CD4-positive, CD25-positive, alpha-beta regulatory T cell (primary cell): ENCODE measurements around the gene EPS8L2. TPM values are rescaled to one million over a fixed set of nuclear protein-coding genes. Genes with fewer than 3 reads are reported as not detected.

Source experiments
- ATAC-seq, 2 donors: fragments of 150-1000 bp; cut with Tn5 transposase; one replicate each; pipeline ENCODE4 v1.10.0; 2021; ENCODE audit warnings: low read depth in 2 of 2, moderate number of reproducible peaks in 2 of 2, moderate library complexity in 1 of 2
- DNase-seq, 3 donors: peaks; one replicate each; pipeline versions ENCODE4 v3.0.0 to v3.0.0-alpha.2; 2012 to 2022; ENCODE audit warnings: mixed read lengths in 1 of 3
- H3K27ac ChIP-seq: one replicate; pipeline ENCODE4 v1.7.0; 2013; ENCODE audit warnings: mild to moderate bottlenecking, low read length; ENCODE audit not compliant: insufficient read depth, poor library complexity, severe bottlenecking
- H3K27me3 ChIP-seq: one replicate; pipeline ENCODE4 v1.7.0; 2013; ENCODE audit warnings: low read length; ENCODE audit not compliant: control insufficient read depth, insufficient read depth
- H3K36me3 ChIP-seq: one replicate; pipeline ENCODE4 v1.7.0; 2013; ENCODE audit warnings: mild to moderate bottlenecking, low read length, moderate library complexity; ENCODE audit not compliant: control insufficient read depth, insufficient read depth
- H3K4me1 ChIP-seq: 2 replicates; pipeline ENCODE4 v1.7.0; 2013; ENCODE audit warnings: mild to moderate bottlenecking, low read length; ENCODE audit not compliant: insufficient read depth, control insufficient read depth, poor library complexity, severe bottlenecking
- H3K4me3 ChIP-seq: one replicate; pipeline ENCODE4 v1.7.0; 2013; ENCODE audit warnings: low read depth, mild to moderate bottlenecking, low read length, moderate library complexity
- H3K9me3 ChIP-seq, 2 experiments: 1 replicate in 1 of 2; 2 replicates in 1 of 2; pipeline ENCODE4 v1.7.0; 2013; ENCODE audit warnings: low read length in 2 of 2, mild to moderate bottlenecking in 1 of 2, moderate library complexity in 1 of 2; ENCODE audit not compliant: control insufficient read depth in 2 of 2
- H3K27ac Mint-ChIP-seq, 3 donors: one replicate each; pipeline ENCODE4 v1.8.0; 2020 to 2022; ENCODE audit warnings: mild to moderate bottlenecking in 3 of 3, mixed read lengths in 3 of 3, moderate library complexity in 2 of 3
- H3K27me3 Mint-ChIP-seq: one replicate; pipeline ENCODE4 v1.8.0; 2022; ENCODE audit warnings: mild to moderate bottlenecking, mixed read lengths
- H3K36me3 Mint-ChIP-seq: one replicate; pipeline ENCODE4 v1.8.0; 2020; ENCODE audit warnings: mixed read lengths
- H3K4me1 Mint-ChIP-seq, 4 donors: one replicate each; pipeline ENCODE4 v1.8.0; 2020 to 2022; ENCODE audit warnings: mixed read lengths in 4 of 4, mild to moderate bottlenecking in 1 of 4
- H3K4me3 Mint-ChIP-seq, 4 donors: one replicate each; pipeline ENCODE4 v1.8.0; 2020 to 2022; ENCODE audit warnings: mild to moderate bottlenecking in 4 of 4, mixed read lengths in 4 of 4, moderate library complexity in 3 of 4
- H3K9me3 Mint-ChIP-seq, 7 donors: one replicate each; pipeline ENCODE4 v1.8.0; 2020 to 2022; ENCODE audit warnings: mixed read lengths in 7 of 7, mild to moderate bottlenecking in 3 of 7, moderate library complexity in 2 of 7
- polyA plus RNA-seq, 4 donors: library from polyadenylated mRNA; unstranded; fragments of 300-500 nt; fragmentation: Illumina TruSeq; gene quantifications; one replicate each; pipeline ENCODE4 v1.2.3, GENCODE V29; 2021
- total RNA-seq: library from RNA; stranded (reverse); gene quantifications from one replicate; pipeline ENCODE4 v1.2.3, GENCODE V29; 2022

The EPS8L2 gene
- total and polyA plus RNA-seq, 5 donors from 2014 or later: 11.2 to 19.4 (median 17.6) TPM

DNA sequence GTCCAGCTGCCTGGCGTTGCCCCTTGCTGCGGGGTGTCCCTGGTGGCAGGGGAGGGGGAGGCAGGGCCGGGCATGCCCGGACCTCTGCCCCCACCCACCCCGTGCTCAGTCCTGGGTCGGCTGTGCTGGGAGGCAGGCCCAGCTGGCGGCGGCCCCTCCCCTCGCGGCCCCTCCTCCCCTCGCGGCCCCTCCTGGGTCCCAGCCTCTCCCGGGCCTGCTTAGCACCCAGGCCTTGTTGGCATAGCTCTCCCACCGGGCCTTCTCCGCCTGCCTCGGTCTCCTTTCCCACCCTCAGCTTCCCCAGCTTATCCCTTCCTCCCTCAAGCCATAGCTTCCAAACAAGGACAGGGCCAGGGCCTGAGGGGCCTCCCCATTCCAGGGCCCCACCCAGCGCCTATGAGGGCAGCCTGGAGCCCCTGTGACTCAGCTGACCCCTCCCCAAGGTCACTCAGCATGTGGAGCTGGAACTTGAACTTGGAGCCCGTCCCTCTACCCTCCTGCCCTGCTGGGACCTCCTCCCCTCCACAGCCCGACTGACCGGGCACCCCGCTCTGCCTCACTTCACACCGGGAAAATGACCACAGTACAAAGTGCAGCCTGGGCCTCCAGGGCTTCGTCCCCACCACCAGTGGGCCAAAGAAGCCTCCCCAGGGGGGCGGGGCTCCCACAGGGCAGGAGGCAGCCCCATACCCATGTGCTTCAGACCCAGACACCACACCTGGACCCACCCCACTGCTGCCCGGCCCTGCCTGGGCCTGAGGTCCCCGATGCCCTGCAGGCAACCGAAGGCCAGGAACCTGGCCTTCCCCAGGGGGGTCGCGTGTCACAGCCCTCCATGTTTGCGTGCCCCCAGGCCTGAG lies 1.2 kb downstream of the EPS8L2 start:
- Histone ChIP-seq H3K36me3 (no peaks in the 10 kb centered on the region), H3K27ac (no peak overlapping the region), H3K27me3 (no peaks in the 10 kb centered on the region), H3K4me1 (peaks cover 14% of the 10 kb centered on the region), H3K9me3 (no peaks in the 10 kb centered on the region), H3K4me3 (no peak overlapping the region)
- DNase-seq: no peak
- peaks cover 20% of the 10 kb centered on the region for H3K27me3 Mint-ChIP-seq
- ATAC-seq: no peak
- H3K36me3 Mint-ChIP-seq: no peaks in the 10 kb centered on the region
- H3K4me1 Mint-ChIP-seq: peaks cover 0 to 6% (median 0%) of the 10 kb centered on the region in 4 donors
- H3K4me3 Mint-ChIP-seq: peak overlapping the region in 1 of 4 donors; percentile 15
- H3K27ac Mint-ChIP-seq: no peak overlapping the region
- no peaks in the 10 kb centered on the region for H3K9me3 Mint-ChIP-seq

- H3K4me3 Mint-ChIP-seq: peak overlapping the region in 1 of 4 donors; percentile 15
- Histone ChIP-seq H3K36me3 (no peaks in the 10 kb centered on the region), H3K9me3 (no peaks in the 10 kb centered on the region), H3K4me1 (peaks cover 14% of the 10 kb centered on the region), H3K27ac (no peak overlapping the region), H3K27me3 (no peaks in the 10 kb centered on the region), H3K4me3 (no peak overlapping the region)
- ATAC-seq (no peak), DNase-seq (no peak)
- no peak overlapping the region for H3K27ac Mint-ChIP-seq
- no peaks in the 10 kb centered on the region for H3K36me3 Mint-ChIP-seq
- peaks cover 0 to 6% (median 0%) of the 10 kb centered on the region in 4 donors for H3K4me1 Mint-ChIP-seq
- no peaks in the 10 kb centered on the region for H3K9me3 Mint-ChIP-seq
- peaks cover 20% of the 10 kb centered on the region for H3K27me3 Mint-ChIP-seq
Observed at GRCh38 chr11:707817-708420, 1.9 kb downstream of the EPS8L2 start.

- Mint-ChIP-seq H3K36me3 (no peaks in the 10 kb centered on the region), H3K27ac (no peak overlapping the region), H3K4me3 (no peak overlapping the region), H3K9me3 (no peaks in the 10 kb centered on the region), H3K27me3 (peaks cover 20% of the 10 kb centered on the region), H3K4me1 (peaks cover 0 to 6% (median 0%) of the 10 kb centered on the region in 4 donors)
- Histone ChIP-seq H3K36me3 (no peaks in the 10 kb centered on the region), H3K27ac (no peak overlapping the region), H3K9me3 (no peaks in the 10 kb centered on the region), H3K4me3 (no peak overlapping the region), H3K27me3 (no peaks in the 10 kb centered on the region), H3K4me1 (peaks cover 14% of the 10 kb centered on the region)
- ATAC-seq: no peak
- no peak for DNase-seq
Observed at GRCh38 chr11:708511-708910, 2.5 kb downstream of the EPS8L2 start.

DNA sequence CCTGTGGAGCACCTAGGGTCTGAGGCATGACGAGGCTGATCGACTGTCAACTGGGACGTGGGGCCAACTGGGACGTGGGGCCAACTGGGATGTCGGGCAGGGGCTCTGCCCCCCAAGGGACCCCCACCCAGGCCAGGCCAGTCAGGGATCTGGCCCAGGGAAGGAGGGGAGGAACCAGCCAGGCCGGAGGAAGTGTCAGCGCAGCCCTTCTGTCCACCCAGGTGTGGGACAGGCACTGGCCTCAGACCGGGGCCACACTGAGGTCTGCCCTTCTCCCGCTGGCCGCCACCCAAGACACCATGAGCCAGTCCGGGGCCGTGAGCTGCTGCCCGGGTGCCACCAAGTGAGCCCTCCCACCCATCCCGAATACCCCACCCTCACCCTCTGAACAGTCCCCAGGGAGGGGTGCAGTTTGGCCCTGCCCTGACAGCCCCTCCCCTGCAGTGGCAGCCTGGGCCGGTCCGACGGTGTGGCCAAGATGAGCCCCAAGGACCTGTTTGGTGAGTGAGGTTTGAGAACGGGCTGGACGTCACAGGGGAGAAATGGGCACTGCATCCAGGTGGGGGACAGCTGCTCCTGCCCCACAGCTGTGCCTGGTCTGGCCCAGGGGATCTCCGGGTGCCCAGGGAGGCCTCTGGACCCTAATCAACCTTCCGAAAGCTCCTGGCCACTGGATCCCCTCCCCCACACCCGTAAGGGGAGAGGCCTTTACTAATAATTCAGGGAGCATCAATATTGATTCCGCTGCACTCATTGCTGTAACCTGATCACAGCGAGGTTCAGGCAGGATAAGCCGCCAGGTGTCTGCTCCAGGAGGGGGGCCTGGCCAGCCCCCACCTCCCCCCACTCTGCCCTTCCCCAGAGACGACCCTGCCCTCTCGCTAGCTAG lies 3.3 kb downstream of the EPS8L2 start:
- no peak overlapping the region for H3K27ac ChIP-seq
- no peaks in the 10 kb centered on the region for H3K36me3 ChIP-seq
- no peak for DNase-seq
- H3K9me3 ChIP-seq: no peaks in the 10 kb centered on the region
- Mint-ChIP-seq H3K27me3 (peaks cover 20% of the 10 kb centered on the region), H3K4me3 (no peak overlapping the region), H3K36me3 (no peaks in the 10 kb centered on the region), H3K27ac (no peak overlapping the region), H3K4me1 (peaks cover 0 to 6% (median 0%) of the 10 kb centered on the region in 4 donors), H3K9me3 (no peaks in the 10 kb centered on the region)
- H3K27me3 ChIP-seq: no peaks in the 10 kb centered on the region
- H3K4me3 ChIP-seq: no peak overlapping the region
- ATAC-seq: no peak
- peaks cover 14% of the 10 kb centered on the region for H3K4me1 ChIP-seq

GRCh38 chr11:714436-714835 lies 8.4 kb downstream of the EPS8L2 start:
- ATAC-seq (no peak), DNase-seq (no peak)
- H3K4me3 ChIP-seq: no peak overlapping the region
- no peak overlapping the region for H3K4me3 Mint-ChIP-seq
- peaks cover 0 to 5% (median 0%) of the 10 kb centered on the region in 7 donors for H3K9me3 Mint-ChIP-seq
- H3K36me3 Mint-ChIP-seq: no peaks in the 10 kb centered on the region
- no peak overlapping the region for H3K27ac ChIP-seq
- no peaks in the 10 kb centered on the region for H3K27me3 ChIP-seq
- H3K36me3 ChIP-seq: no peaks in the 10 kb centered on the region
- H3K9me3 ChIP-seq: no peaks in the 10 kb centered on the region
- H3K27me3 Mint-ChIP-seq: peaks cover 13% of the 10 kb centered on the region
- H3K4me1 ChIP-seq: no peaks in the 10 kb centered on the region
- peaks cover 0 to 7% (median 0%) of the 10 kb centered on the region in 4 donors for H3K4me1 Mint-ChIP-seq
- no peak overlapping the region for H3K27ac Mint-ChIP-seq

DNA sequence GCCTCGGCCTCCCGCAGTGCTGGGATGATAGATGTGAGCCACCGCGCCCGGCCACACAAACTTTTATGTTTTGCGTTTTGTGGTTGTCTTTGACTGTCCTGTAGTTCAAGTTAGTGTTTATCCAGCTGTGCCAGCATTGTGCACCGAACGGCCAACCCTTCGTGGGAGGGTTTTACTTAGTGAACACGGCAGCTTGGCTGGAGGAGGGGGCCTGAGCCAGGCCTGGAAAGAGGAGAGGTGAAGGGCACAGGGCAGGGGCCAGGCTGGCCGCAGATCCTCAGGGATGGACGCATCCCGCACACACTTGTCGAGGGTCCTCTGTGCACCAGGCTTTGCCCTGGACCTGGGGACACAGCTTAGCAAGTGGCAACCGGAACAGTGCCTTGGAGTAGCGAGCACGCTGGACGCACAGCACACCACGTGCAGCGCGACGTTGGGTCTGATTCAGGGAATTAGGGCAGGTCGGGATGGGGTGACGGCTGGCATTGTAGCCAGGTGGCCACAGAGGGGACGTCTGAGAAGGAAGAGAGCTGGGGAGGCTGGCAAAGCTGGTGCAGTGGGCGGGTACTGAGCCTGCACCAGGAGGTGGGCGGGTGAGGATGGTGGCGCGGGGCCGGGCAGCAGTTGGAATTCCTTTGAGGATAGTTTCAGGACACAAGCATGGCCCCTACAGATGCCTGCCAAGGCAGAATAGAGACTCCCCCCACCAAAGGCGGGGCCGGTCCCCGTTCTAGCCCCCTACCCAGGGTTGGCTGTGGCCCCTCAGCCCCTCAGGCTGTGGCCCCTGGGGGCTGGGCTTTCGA lies 13.4 kb downstream of the EPS8L2 start:
- H3K36me3 ChIP-seq: no peaks in the 10 kb centered on the region
- H3K4me3 ChIP-seq: no peak overlapping the region
- no peak overlapping the region for H3K27ac ChIP-seq
- H3K27ac Mint-ChIP-seq: peak overlapping the region in 1 of 3 donors; percentile 77
- peaks cover 0 to 5% (median 0%) of the 10 kb centered on the region in 7 donors for H3K9me3 Mint-ChIP-seq
- no peaks in the 10 kb centered on the region for H3K36me3 Mint-ChIP-seq
- H3K4me3 Mint-ChIP-seq: peak overlapping the region in 2 of 4 donors; percentile 11 to 56
- ATAC-seq: no peak
- no peaks in the 10 kb centered on the region for H3K9me3 ChIP-seq
- no peak for DNase-seq
- no peaks in the 10 kb centered on the region for H3K27me3 ChIP-seq
- peaks cover 0 to 19% (median 9%) of the 10 kb centered on the region in 4 donors for H3K4me1 Mint-ChIP-seq
- H3K4me1 ChIP-seq: peaks cover 31% of the 10 kb centered on the region
- peaks cover 13% of the 10 kb centered on the region for H3K27me3 Mint-ChIP-seq
